ENCODE measurements around the gene CFAP77. TPM values are rescaled to one million over a fixed set of nuclear protein-coding genes. Genes with fewer than 3 reads are reported as not detected.

Gene CFAP77
- total and polyA plus RNA-seq, 9 donors = 0.11 to 13.8 (median 0.47) TPM; not detected in 4

GRCh38 chr9:132481053-132481849, 71.2 kb downstream of the CFAP77 start:
- DNase-seq = no peak
- Histone ChIP-seq H3K4me3 (no peak overlapping the region), H3K36me3 (no peaks in the 10 kb centered on the region), H3K9me3 (no peaks in the 10 kb centered on the region), H3K27me3 (no peaks in the 10 kb centered on the region), H3K4me1 (ENCODE audit: insufficient read depth) (no peaks in the 10 kb centered on the region), H3K27ac (no peak overlapping the region)
- TF ChIP-seq, protein P1, sequence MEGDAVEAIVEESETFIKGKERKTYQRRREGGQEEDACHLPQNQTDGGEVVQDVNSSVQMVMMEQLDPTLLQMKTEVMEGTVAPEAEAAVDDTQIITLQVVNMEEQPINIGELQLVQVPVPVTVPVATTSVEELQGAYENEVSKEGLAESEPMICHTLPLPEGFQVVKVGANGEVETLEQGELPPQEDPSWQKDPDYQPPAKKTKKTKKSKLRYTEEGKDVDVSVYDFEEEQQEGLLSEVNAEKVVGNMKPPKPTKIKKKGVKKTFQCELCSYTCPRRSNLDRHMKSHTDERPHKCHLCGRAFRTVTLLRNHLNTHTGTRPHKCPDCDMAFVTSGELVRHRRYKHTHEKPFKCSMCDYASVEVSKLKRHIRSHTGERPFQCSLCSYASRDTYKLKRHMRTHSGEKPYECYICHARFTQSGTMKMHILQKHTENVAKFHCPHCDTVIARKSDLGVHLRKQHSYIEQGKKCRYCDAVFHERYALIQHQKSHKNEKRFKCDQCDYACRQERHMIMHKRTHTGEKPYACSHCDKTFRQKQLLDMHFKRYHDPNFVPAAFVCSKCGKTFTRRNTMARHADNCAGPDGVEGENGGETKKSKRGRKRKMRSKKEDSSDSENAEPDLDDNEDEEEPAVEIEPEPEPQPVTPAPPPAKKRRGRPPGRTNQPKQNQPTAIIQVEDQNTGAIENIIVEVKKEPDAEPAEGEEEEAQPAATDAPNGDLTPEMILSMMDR (IDR thresholded peaks at IDR 0.05) = no peak
- TF ChIP-seq EP300 (IDR thresholded peaks at IDR 0.05) (no peak), POLR2A (IDR thresholded peaks at IDR 0.05) (no peak)
- 47 to 57% (median 47%) methylated on average over 20 of the region's 20 CpGs for WGBS, 3 donors
- intact Hi-C loops (cut with DNase I) = no loop called here

DNA sequence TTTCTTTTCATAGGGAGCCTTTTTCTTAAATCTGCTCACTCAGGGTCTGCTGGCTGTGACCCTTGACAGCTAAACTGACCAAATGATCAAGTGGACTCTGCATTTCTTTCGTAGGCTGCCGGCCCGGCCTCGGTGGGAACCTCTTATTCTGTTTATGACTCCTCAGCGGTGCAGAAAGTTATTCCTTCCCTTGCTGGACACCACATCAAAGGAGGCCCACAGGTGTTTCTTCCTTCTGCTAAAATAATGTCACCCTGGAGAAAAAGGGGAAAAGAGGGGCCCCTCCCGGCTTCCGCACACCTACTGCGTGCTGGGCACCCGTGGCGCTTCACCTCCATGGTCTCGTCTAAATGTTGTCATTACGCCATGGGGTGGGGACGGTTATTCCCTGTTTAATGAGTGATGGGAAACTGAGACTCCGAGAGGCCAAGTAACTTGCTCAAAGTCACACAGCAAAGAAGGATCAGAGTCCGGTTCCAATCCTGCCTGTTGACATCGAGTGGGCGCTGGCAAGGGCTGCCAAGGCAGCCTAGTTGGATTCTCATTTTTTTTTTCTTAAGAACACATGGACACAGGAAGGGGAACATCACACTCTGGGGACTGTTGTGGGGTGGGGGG, 72.3 kb downstream of the CFAP77 start:
- Histone ChIP-seq H3K27ac (no peak overlapping the region), H3K4me3 (no peak overlapping the region), H3K4me1 (ENCODE audit: insufficient read depth) (no peaks in the 10 kb centered on the region), H3K9me3 (no peaks in the 10 kb centered on the region), H3K27me3 (no peaks in the 10 kb centered on the region), H3K36me3 (no peaks in the 10 kb centered on the region)
- TF ChIP-seq, protein P1 (IDR thresholded peaks at IDR 0.05) = no peak
- TF ChIP-seq POLR2A (IDR thresholded peaks at IDR 0.05) (no peak), EP300 (IDR thresholded peaks at IDR 0.05) (no peak)
- 66 to 75% (median 71%) methylated on average over 17 of the region's 17 CpGs for WGBS, 3 donors
- no peak for DNase-seq
- intact Hi-C loops (cut with DNase I) = no loop called here

- Histone ChIP-seq H3K4me3 (no peak overlapping the region), H3K36me3 (no peaks in the 10 kb centered on the region), H3K4me1 (ENCODE audit: insufficient read depth) (no peaks in the 10 kb centered on the region), H3K9me3 (no peaks in the 10 kb centered on the region), H3K27me3 (no peaks in the 10 kb centered on the region), H3K27ac (no peak overlapping the region)
- TF ChIP-seq, protein P1 (IDR thresholded peaks at IDR 0.05) = no peak
- TF ChIP-seq EP300 (IDR thresholded peaks at IDR 0.05) (no peak), POLR2A (IDR thresholded peaks at IDR 0.05) (no peak)
- WGBS, 3 donors = 72 to 84% (median 76%) methylated on average over 14 of the region's 14 CpGs
- intact Hi-C loops (cut with DNase I) = no loop called here
- DNase-seq = no peak
These were observed 75.4 kb downstream of the CFAP77 start for GRCh38 chr9:132485393-132485792.

DNA sequence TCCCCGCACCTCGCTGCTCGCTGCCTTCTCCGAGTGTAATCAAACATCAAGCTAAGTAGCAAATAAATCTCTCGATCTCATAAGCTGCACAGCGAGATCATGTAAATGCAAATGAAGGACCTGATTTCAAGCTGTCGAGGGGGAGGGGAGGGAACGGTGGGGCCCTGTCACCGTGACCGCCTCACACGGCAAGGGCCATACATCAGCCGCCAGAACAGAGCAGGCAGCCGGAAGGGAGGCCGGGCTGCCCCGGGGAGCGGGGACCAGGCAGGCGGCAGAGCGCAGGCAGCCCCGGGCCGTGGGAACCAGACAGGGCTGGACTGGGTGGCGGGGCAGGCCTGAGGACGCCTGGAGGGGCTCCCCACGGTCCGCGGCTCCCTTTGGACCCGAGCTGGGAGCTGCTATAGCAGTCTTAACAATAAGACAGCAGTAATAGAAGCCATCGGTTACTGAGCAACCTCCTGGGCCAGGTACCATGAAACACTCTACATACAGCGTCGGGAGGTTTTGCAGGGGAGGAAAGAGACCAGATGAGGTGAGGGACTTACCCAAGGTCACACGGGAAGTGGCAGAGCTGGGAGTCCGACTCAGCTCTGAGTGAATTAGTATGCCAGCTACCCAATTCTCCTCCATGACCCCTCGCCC, 76.8 kb downstream of the CFAP77 start:
- H3K27ac ChIP-seq = no peak overlapping the region
- H3K9me3 ChIP-seq = no peaks in the 10 kb centered on the region
- no peaks in the 10 kb centered on the region for H3K36me3 ChIP-seq
- no peaks in the 10 kb centered on the region for H3K4me1 ChIP-seq (ENCODE audit: insufficient read depth)
- DNase-seq = no peak
- intact Hi-C loops (cut with DNase I) = no loop called here
- TF ChIP-seq, protein P1 (IDR thresholded peaks at IDR 0.05) = no peak
- TF ChIP-seq EP300 (IDR thresholded peaks at IDR 0.05) (no peak), POLR2A (IDR thresholded peaks at IDR 0.05) (no peak)
- H3K4me3 ChIP-seq = no peak overlapping the region
- no peaks in the 10 kb centered on the region for H3K27me3 ChIP-seq
- WGBS, 3 donors = 16 to 23% (median 18%) methylated on average over 29 to 32 of the region's 32 CpGs
